OCI-LY7 (cell line): Measurements from ENCODE around the gene LRCOL1.

Source experiments
- EZH2phosphoT487 ChIP-seq: fragments of 200-600 bp; sonication (generic); IDR thresholded peaks from 2 replicates; pipeline ENCODE4 v1.6.1; 2018; ENCODE audit warnings: low read depth, borderline replicate concordance, mild to moderate bottlenecking, mixed run types, antibody characterized with exemption, low read length, moderate library complexity, mixed read lengths
- TF ChIP-seq, protein P1 (sequence below): fragments of 200-600 bp; sonication (generic); conservative IDR thresholded peaks from 2 replicates; pipeline ENCODE4 v1.5.1; 2014; ENCODE audit warnings: mild to moderate bottlenecking, antibody characterized with exemption, low read length, moderate library complexity, mixed read lengths

DNA sequence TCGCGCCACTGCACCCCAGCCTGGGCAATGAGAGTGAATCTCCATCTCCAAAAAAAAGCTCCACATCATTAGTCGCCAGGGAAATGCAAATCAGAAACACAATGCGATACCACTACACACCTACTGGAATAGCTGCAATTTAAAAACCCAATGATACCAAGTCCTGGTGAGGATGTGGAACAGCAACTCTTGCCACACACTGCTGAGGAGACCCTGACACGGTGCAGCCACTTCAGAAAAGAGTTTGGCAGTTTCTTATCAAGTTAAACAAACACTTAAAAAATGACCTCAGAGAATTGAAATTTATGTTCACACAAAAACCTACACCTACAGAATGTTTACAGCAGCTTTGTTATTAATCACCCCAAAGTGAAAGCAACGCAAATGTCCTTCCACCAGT, 20.3 kb upstream of the LRCOL1 start:
- TF ChIP-seq, protein P1, sequence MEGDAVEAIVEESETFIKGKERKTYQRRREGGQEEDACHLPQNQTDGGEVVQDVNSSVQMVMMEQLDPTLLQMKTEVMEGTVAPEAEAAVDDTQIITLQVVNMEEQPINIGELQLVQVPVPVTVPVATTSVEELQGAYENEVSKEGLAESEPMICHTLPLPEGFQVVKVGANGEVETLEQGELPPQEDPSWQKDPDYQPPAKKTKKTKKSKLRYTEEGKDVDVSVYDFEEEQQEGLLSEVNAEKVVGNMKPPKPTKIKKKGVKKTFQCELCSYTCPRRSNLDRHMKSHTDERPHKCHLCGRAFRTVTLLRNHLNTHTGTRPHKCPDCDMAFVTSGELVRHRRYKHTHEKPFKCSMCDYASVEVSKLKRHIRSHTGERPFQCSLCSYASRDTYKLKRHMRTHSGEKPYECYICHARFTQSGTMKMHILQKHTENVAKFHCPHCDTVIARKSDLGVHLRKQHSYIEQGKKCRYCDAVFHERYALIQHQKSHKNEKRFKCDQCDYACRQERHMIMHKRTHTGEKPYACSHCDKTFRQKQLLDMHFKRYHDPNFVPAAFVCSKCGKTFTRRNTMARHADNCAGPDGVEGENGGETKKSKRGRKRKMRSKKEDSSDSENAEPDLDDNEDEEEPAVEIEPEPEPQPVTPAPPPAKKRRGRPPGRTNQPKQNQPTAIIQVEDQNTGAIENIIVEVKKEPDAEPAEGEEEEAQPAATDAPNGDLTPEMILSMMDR = no peak
- no peak for TF ChIP-seq EZH2phosphoT487
